Measurements from ENCODE around the gene RUFY4. TPM values are rescaled to one million over a fixed set of nuclear protein-coding genes. Genes with fewer than 3 reads are reported as not detected.

RUFY4 gene
- total and polyA plus RNA-seq, 2 experiments from 2014 or later: 0.27 TPM; not detected in 1

DNA sequence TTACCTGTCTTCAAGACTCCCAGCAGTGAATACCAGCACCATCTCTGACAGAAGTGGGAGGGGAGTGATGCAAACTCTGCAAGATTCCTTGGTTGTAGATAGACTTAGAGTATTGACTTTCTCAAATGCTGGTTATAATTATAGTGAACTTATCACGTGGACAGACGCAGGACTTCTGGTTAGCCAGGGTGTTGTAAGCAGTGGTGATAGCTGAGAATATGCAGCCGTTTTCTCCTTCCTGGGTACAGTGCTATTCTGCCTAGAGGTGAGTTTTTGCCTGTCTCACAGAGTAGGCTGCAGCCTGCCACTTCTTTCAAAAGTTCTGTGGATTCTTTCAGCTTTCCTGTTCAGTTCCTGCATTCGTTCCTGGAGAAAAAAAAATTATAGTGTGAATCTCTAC lies 56.0 kb downstream of the RUFY4 start (continued):
- TF ChIP-seq, protein P1, sequence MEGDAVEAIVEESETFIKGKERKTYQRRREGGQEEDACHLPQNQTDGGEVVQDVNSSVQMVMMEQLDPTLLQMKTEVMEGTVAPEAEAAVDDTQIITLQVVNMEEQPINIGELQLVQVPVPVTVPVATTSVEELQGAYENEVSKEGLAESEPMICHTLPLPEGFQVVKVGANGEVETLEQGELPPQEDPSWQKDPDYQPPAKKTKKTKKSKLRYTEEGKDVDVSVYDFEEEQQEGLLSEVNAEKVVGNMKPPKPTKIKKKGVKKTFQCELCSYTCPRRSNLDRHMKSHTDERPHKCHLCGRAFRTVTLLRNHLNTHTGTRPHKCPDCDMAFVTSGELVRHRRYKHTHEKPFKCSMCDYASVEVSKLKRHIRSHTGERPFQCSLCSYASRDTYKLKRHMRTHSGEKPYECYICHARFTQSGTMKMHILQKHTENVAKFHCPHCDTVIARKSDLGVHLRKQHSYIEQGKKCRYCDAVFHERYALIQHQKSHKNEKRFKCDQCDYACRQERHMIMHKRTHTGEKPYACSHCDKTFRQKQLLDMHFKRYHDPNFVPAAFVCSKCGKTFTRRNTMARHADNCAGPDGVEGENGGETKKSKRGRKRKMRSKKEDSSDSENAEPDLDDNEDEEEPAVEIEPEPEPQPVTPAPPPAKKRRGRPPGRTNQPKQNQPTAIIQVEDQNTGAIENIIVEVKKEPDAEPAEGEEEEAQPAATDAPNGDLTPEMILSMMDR (conservative IDR thresholded peaks at IDR 0.05; ENCODE audit: low read depth in 2 of 2): no peak
- no peak for TF ChIP-seq JUNB (IDR thresholded peaks at IDR 0.05; ENCODE audit: unreplicated experiment)
- no peak for TF ChIP-seq EZH2phosphoT487 (IDR thresholded peaks at IDR 0.05; ENCODE audit: unreplicated experiment)
- TF ChIP-seq, protein P2, sequence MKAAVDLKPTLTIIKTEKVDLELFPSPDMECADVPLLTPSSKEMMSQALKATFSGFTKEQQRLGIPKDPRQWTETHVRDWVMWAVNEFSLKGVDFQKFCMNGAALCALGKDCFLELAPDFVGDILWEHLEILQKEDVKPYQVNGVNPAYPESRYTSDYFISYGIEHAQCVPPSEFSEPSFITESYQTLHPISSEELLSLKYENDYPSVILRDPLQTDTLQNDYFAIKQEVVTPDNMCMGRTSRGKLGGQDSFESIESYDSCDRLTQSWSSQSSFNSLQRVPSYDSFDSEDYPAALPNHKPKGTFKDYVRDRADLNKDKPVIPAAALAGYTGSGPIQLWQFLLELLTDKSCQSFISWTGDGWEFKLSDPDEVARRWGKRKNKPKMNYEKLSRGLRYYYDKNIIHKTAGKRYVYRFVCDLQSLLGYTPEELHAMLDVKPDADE (IDR thresholded peaks at IDR 0.05): no peak
- no peak for TF ChIP-seq ZNF114 (CRISPR knock-in tag; IDR thresholded peaks at IDR 0.05)
- TF ChIP-seq NANOG (IDR thresholded peaks at IDR 0.05; ENCODE audit: borderline replicate concordance): no peak
- TF ChIP-seq, protein P3, sequence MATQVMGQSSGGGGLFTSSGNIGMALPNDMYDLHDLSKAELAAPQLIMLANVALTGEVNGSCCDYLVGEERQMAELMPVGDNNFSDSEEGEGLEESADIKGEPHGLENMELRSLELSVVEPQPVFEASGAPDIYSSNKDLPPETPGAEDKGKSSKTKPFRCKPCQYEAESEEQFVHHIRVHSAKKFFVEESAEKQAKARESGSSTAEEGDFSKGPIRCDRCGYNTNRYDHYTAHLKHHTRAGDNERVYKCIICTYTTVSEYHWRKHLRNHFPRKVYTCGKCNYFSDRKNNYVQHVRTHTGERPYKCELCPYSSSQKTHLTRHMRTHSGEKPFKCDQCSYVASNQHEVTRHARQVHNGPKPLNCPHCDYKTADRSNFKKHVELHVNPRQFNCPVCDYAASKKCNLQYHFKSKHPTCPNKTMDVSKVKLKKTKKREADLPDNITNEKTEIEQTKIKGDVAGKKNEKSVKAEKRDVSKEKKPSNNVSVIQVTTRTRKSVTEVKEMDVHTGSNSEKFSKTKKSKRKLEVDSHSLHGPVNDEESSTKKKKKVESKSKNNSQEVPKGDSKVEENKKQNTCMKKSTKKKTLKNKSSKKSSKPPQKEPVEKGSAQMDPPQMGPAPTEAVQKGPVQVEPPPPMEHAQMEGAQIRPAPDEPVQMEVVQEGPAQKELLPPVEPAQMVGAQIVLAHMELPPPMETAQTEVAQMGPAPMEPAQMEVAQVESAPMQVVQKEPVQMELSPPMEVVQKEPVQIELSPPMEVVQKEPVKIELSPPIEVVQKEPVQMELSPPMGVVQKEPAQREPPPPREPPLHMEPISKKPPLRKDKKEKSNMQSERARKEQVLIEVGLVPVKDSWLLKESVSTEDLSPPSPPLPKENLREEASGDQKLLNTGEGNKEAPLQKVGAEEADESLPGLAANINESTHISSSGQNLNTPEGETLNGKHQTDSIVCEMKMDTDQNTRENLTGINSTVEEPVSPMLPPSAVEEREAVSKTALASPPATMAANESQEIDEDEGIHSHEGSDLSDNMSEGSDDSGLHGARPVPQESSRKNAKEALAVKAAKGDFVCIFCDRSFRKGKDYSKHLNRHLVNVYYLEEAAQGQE (IDR thresholded peaks at IDR 0.05; ENCODE audit: unreplicated experiment): no peak
- no peak for TF ChIP-seq EZH2 (IDR thresholded peaks at IDR 0.05; ENCODE audit: low read depth, unreplicated experiment)
- TF ChIP-seq CREB1 (CRISPR knock-in tag; IDR thresholded peaks at IDR 0.05; ENCODE audit: low read depth): no peak

DNA sequence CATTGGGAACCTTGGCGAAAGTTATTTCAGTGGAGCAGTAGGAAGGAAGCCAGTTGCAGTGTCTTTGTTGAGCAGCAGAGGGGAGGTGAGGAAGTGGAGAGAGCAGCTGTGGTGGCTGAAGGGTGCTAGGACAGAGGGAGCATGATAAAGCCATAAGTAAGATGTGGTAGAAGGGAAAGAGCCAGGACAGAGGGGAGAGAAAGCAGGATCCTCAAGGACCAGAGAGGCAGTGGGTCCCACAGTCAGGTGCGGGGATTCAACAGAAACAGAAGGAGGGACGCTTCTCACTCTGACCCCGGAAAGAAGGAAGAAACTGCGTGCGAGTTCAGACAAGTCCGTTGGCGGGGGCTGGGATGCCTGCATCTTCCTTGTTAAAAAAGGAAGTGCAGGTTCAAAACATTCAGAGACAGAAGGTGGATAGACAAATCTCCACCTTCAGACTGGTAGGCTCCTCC lies 56.6 kb downstream of the RUFY4 start, which contains the start of gene CXCR2:
CXCR2 (plus strand) TSS at position 403 of the 455 bp plus-strand sequence. CDS start 8,774 bp downstream, outside the sequence.
- Histone ChIP-seq H4K20me1 (replicated peaks; ENCODE audit: insufficient read depth) (no peaks in the 10 kb centered on the region), H3K4me3 (no peak within 1 kb of the TSS), H3K9me2 (ENCODE audit: insufficient read depth) (peaks cover 5% of the 10 kb centered on the region; the same call in 1 of the 2 replicates), H3K79me2 (replicated peaks; ENCODE audit: insufficient read depth) (no peaks in the 10 kb centered on the region), H3K4me2 (no peak within 1 kb of the TSS; the same call in 1 of the 2 replicates), H3K4me1 (ENCODE audit: insufficient read depth) (peaks cover 15% of the 10 kb centered on the region; the same call in 1 of the 2 replicates), H3K36me3 (ENCODE audit: insufficient read depth) (no peaks in the 10 kb centered on the region), H2AFZ (peak within 1 kb of the TSS; percentile 91), H3K27me3 (ENCODE audit: insufficient read depth) (no peaks in the 10 kb centered on the region), H3K27ac (ENCODE audit: low read depth) (no peak within 1 kb of the TSS), H3F3A (replicated peaks; ENCODE audit: low read depth) (no peaks in the 10 kb centered on the region; the same call in 1 of the 2 replicates)
- DNase-seq (ENCODE audit: low spot score) (peak; percentile 47), ATAC-seq (peak; percentile 85)
- peaks cover 7% of the 10 kb centered on the region for H3K27me3 Mint-ChIP-seq (ENCODE audit: insufficient read depth, low read depth, poor library complexity)
- H3K36me3 Mint-ChIP-seq (ENCODE audit: low read depth): peaks cover 4% of the 10 kb centered on the region; the same call in 1 of the 3 replicates
- H3K27ac Mint-ChIP-seq: peak within 1 kb of the TSS; percentile 67; the same call in 1 of the 2 replicates
- H3K4me1 Mint-ChIP-seq: peaks cover 14% of the 10 kb centered on the region
- H3K9me3 Mint-ChIP-seq: peaks cover 22% of the 10 kb centered on the region; the same call in 2 of the 3 replicates
- no peak within 1 kb of the TSS for H3K4me3 Mint-ChIP-seq
- no peak for TF ChIP-seq EZH2phosphoT487 (IDR thresholded peaks at IDR 0.05; ENCODE audit: unreplicated experiment)
- no peak for TF ChIP-seq ZNF114 (CRISPR knock-in tag; IDR thresholded peaks at IDR 0.05)
- TF ChIP-seq, protein P3 (IDR thresholded peaks at IDR 0.05; ENCODE audit: unreplicated experiment): no peak
- no peak for TF ChIP-seq CREB1 (CRISPR knock-in tag; IDR thresholded peaks at IDR 0.05; ENCODE audit: low read depth)
- no peak for TF ChIP-seq EZH2 (IDR thresholded peaks at IDR 0.05; ENCODE audit: low read depth, unreplicated experiment)
- TF ChIP-seq POLR2AphosphoS5 (IDR thresholded peaks at IDR 0.05; ENCODE audit: low read depth): no peak

Data from GM23338 (cell line).